Breast epithelium (tissue), 4 donors: ENCODE results near the gene ME2. TPM values are rescaled to one million over a fixed set of nuclear protein-coding genes. Genes with fewer than 3 reads are reported as not detected.

Experiments used
- DNase-seq, 2 donors: peaks; one replicate each; pipeline ENCODE4 v3.0.0-alpha.2; 2019; ENCODE audit warnings: low spot score in 2 of 2
- H3K27ac ChIP-seq, 2 donors: fragments of 200-600 bp; sonication (generic) in 1 of 2; one replicate each; pipeline ENCODE4 v1.5.1; 2016 to 2019; ENCODE audit warnings: mild to moderate bottlenecking in 1 of 2
- H3K27me3 ChIP-seq, 2 donors: fragments of 200-600 bp; sonication (generic) in 1 of 2; one replicate each; pipeline versions ENCODE4 v1.5.1 to v1.6.0; 2017 to 2019; ENCODE audit warnings: control low read depth in 1 of 2, mild to moderate bottlenecking in 1 of 2
- H3K36me3 ChIP-seq: fragments of 200-600 bp; one replicate; pipeline ENCODE4 v1.5.1; 2019
- H3K4me1 ChIP-seq, 2 donors: fragments of 200-600 bp; sonication (generic); one replicate each; pipeline ENCODE4 v1.5.1; 2016 to 2019; ENCODE audit warnings: control low read depth in 1 of 2
- H3K4me3 ChIP-seq, 3 donors: fragments of 200-600 bp; sonication (generic); 1 replicate in 2 of 3; 2 replicates in 1 of 3; pipeline ENCODE4 v1.5.1; 2016 to 2019; ENCODE audit warnings: mild to moderate bottlenecking in 3 of 3, moderate library complexity in 2 of 3
- H3K9me3 ChIP-seq, 2 donors: fragments of 200-600 bp; sonication (generic) in 1 of 2; one replicate each; pipeline ENCODE4 v1.5.1; 2016 to 2019; ENCODE audit warnings: control low read depth in 1 of 2
- POLR2A ChIP-seq: fragments of 450-650 bp; IDR thresholded peaks from one replicate; pipeline ENCODE4 v1.6.1; 2016; ENCODE audit warnings: antibody characterized with exemption, mild to moderate bottlenecking, moderate library complexity
- POLR2AphosphoS5 ChIP-seq, 3 donors: sonication (generic); formaldehyde crosslinking; IDR thresholded peaks; one replicate each; pipeline ENCODE4 v1.6.1; 2017; ENCODE audit warnings: antibody characterized with exemption in 3 of 3
- intact Hi-C: fragments of 100-400 bp; cut with DNase I; formaldehyde crosslinking; loops from one replicate; pipeline ENCODE4 v1.15.1; 2023; ENCODE audit warnings: low total_unique reads
- total RNA-seq, 3 donors: library from RNA; depleted of rRNA; stranded (reverse); fragments of >200 nt; gene quantifications; one replicate each; pipeline ENCODE4 v1.1.0, GENCODE V29; 2016
- TF ChIP-seq, protein P1 (sequence below), 3 donors: fragments of 450-650 bp; IDR thresholded peaks; one replicate each; pipeline ENCODE4 v1.5.1; 2016 to 2017; ENCODE audit warnings: antibody characterized with exemption in 3 of 3, mild to moderate bottlenecking in 3 of 3, moderate library complexity in 3 of 3

The ME2 gene
- total RNA-seq, 3 donors from 2014 or later: 33.4 to 37.8 (median 37.3) TPM

DNA sequence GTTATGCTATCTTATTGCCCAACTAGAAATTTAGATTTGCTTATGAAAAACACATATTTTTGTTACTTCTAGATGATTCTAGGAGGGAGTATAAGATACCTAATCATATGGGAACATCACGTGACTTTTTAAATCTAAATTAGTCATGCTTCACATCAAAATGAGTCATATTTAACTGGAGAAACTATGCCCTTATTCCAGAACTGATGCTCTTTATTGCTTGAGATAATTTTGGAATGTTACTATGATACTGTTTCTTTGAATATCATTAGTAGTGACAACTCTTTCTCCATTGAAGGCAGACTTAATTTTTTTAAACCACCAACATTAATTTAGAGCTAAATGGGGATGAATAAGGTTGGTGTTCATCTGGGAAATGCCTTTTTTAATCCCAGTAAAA, 69.0 kb downstream of the ME2 start:
- no peaks in the 10 kb centered on the region for H3K36me3 ChIP-seq
- intact Hi-C loops: no loop called here
- no peak overlapping the region for H3K27ac ChIP-seq
- DNase-seq: no peak
- no peaks in the 10 kb centered on the region for H3K9me3 ChIP-seq
- no peaks in the 10 kb centered on the region for H3K4me1 ChIP-seq
- no peak overlapping the region for H3K4me3 ChIP-seq
- H3K27me3 ChIP-seq: no peaks in the 10 kb centered on the region
- TF ChIP-seq POLR2AphosphoS5 (IDR thresholded peaks at IDR 0.05) (no peak), POLR2A (no peak)
- TF ChIP-seq, protein P1, sequence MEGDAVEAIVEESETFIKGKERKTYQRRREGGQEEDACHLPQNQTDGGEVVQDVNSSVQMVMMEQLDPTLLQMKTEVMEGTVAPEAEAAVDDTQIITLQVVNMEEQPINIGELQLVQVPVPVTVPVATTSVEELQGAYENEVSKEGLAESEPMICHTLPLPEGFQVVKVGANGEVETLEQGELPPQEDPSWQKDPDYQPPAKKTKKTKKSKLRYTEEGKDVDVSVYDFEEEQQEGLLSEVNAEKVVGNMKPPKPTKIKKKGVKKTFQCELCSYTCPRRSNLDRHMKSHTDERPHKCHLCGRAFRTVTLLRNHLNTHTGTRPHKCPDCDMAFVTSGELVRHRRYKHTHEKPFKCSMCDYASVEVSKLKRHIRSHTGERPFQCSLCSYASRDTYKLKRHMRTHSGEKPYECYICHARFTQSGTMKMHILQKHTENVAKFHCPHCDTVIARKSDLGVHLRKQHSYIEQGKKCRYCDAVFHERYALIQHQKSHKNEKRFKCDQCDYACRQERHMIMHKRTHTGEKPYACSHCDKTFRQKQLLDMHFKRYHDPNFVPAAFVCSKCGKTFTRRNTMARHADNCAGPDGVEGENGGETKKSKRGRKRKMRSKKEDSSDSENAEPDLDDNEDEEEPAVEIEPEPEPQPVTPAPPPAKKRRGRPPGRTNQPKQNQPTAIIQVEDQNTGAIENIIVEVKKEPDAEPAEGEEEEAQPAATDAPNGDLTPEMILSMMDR (IDR thresholded peaks at IDR 0.05): no peak

DNA sequence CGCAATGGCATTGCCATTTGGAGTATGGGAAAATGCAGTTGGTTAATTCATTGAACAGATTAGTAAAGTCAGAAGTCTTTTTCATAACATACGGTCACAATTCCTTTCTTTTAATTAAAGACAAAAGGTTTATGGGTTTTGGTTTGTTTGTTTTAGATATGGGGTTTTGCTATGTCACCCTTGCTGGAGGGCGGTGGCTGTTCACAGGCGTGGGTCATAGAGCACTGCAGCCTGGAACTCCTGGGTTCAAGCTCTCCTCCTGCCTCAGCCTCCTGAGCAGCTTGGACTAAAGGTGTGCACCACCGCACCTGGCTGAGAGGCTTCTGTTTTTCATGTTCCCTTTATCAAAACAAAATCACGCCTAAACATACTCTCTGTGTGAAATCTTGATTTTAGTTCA, 70.3 kb downstream of the ME2 start:
- TF ChIP-seq POLR2AphosphoS5 (IDR thresholded peaks at IDR 0.05) (no peak), POLR2A (no peak)
- TF ChIP-seq, protein P1 (IDR thresholded peaks at IDR 0.05): no peak
- H3K4me1 ChIP-seq: no peaks in the 10 kb centered on the region
- no peaks in the 10 kb centered on the region for H3K36me3 ChIP-seq
- intact Hi-C loops: no loop called here
- H3K9me3 ChIP-seq: no peaks in the 10 kb centered on the region
- no peak overlapping the region for H3K4me3 ChIP-seq
- no peaks in the 10 kb centered on the region for H3K27me3 ChIP-seq
- H3K27ac ChIP-seq: no peak overlapping the region
- no peak for DNase-seq

DNA sequence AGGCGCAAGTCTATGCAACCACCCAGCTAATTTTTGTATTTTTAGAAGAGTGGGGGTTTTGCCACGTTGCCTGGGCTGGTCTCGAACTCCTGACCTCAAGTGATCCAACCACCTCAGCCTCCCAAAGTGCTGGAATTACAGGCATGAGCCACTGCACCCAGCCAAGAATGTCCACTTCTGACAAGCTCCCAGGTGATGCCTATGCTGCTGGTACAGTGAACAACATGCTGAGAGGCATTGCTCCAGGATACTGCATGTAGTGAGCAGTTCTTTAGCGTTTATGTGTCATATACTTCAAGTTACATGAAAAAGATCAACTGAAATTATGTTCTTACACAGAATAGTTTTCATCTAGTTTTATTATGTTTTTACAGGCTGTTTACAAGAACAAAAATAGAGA, 71.7 kb downstream of the ME2 start:
- no peaks in the 10 kb centered on the region for H3K27me3 ChIP-seq
- H3K4me1 ChIP-seq: no peaks in the 10 kb centered on the region
- intact Hi-C loops: no loop called here
- H3K27ac ChIP-seq: no peak overlapping the region
- TF ChIP-seq, protein P1 (IDR thresholded peaks at IDR 0.05): no peak
- TF ChIP-seq POLR2A: no peak
- no peak for TF ChIP-seq POLR2AphosphoS5 (IDR thresholded peaks at IDR 0.05)
- H3K4me3 ChIP-seq: no peak overlapping the region
- no peaks in the 10 kb centered on the region for H3K36me3 ChIP-seq
- H3K9me3 ChIP-seq: no peaks in the 10 kb centered on the region
- DNase-seq: no peak

DNA sequence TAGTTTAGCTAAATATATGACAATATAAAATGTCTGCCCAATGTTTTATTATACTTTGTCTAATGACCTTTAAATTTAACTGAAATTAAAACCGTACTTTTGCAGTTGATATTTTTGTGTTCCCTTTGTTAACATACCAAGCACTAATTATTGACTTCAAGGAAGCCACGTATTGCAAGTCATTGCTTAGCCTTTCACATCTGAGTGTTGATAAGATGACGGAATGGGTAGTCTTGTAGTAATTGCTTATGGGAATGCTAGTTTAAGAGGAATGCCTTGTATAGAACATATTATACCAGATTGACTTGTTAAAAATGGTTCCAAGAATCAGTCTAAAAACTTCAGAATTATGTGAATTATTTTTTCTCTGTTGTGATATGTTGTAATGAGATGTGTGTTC, 74.9 kb downstream of the ME2 start:
- Histone ChIP-seq H3K4me3 (no peak overlapping the region), H3K4me1 (no peaks in the 10 kb centered on the region), H3K27ac (no peak overlapping the region), H3K36me3 (no peaks in the 10 kb centered on the region), H3K27me3 (no peaks in the 10 kb centered on the region), H3K9me3 (no peaks in the 10 kb centered on the region)
- no peak for TF ChIP-seq POLR2A
- TF ChIP-seq POLR2AphosphoS5 (IDR thresholded peaks at IDR 0.05): no peak
- TF ChIP-seq, protein P1 (IDR thresholded peaks at IDR 0.05): no peak
- DNase-seq: no peak
- intact Hi-C loops: no loop called here

DNA sequence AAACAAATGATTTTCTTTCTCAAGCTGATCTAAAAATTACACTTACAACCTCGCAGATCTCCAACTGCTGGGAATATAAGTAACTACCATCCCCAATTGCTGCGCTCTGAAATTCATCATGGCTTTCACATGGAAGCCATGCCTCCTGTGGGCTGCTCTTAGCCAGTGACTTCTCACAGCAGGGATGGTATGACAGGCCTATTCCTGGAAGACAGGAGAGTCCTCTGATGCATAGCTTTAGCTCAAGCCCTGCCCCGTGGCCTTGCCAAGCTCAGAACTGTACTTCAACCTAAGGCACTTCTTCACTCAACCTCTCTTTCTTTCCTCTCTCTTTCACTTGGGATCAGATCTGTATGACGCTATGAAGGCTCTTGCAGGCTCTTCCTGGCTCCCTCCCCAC, 76.3 kb downstream of the ME2 start:
- TF ChIP-seq POLR2AphosphoS5 (IDR thresholded peaks at IDR 0.05) (no peak), POLR2A (no peak)
- TF ChIP-seq, protein P1 (IDR thresholded peaks at IDR 0.05): no peak
- Histone ChIP-seq H3K27ac (no peak overlapping the region), H3K36me3 (no peaks in the 10 kb centered on the region), H3K27me3 (no peaks in the 10 kb centered on the region), H3K9me3 (no peaks in the 10 kb centered on the region), H3K4me3 (no peak overlapping the region), H3K4me1 (no peaks in the 10 kb centered on the region)
- DNase-seq: no peak
- intact Hi-C loops: no loop called here
